Mesothelial cell of epicardium (in vitro differentiated cells): ENCODE results near the gene VAMP7. TPM values are rescaled to one million over a fixed set of nuclear protein-coding genes. Genes with fewer than 3 reads are reported as not detected.
"Not testable (repeated sequence)": the region's sequence is repeated elsewhere in the genome, so short reads cannot be mapped to it uniquely, and the experiment has no call there.

Source experiments
- DNase-seq, 2 experiments: peaks; one replicate each; pipeline ENCODE4 v3.0.0; 2021; ENCODE audit warnings: low spot score in 2 of 2; ENCODE audit not compliant: unreplicated experiment in 2 of 2
- H3K27ac Mint-ChIP-seq: 2 replicates; pipeline ENCODE4 v1.8.0; 2021; ENCODE audit warnings: mixed read lengths
- H3K27me3 Mint-ChIP-seq: 2 replicates; pipeline ENCODE4 v1.8.0; 2021; ENCODE audit warnings: low read depth, mixed read lengths
- H3K36me3 Mint-ChIP-seq: 2 replicates; pipeline ENCODE4 v1.8.0; 2021; ENCODE audit warnings: mixed read lengths
- H3K4me1 Mint-ChIP-seq: 2 replicates; pipeline ENCODE4 v1.8.0; 2021; ENCODE audit warnings: mixed read lengths
- H3K4me3 Mint-ChIP-seq: 2 replicates; pipeline ENCODE4 v1.8.0; 2021; ENCODE audit warnings: mild to moderate bottlenecking, moderate library complexity, mixed read lengths
- H3K9me3 Mint-ChIP-seq: 2 replicates; pipeline ENCODE4 v1.8.0; 2021; ENCODE audit warnings: mixed read lengths
- CTCF ChIP-seq: fragments of 200-600 bp; sonication (generic); IDR thresholded peaks from one replicate; pipeline ENCODE4 v1.5.0; 2021; ENCODE audit warnings: antibody characterized with exemption; ENCODE audit not compliant: unreplicated experiment
- total RNA-seq: library from RNA; stranded (reverse); gene quantifications from 3 replicates; pipeline ENCODE4 v1.2.1, GENCODE V29; 2021

The VAMP7 gene
- total RNA-seq, 1 donor from 2014 or later, result 20.5 TPM

GRCh38 chrX:155985208-155985607 lies 104.1 kb downstream of the VAMP7 start:
- no peaks in the 10 kb centered on the region for H3K27me3 Mint-ChIP-seq
- H3K36me3 Mint-ChIP-seq, result peaks cover 3% of the 10 kb centered on the region
- TF ChIP-seq CTCF, result no peak
- peaks cover 28% of the 10 kb centered on the region for H3K9me3 Mint-ChIP-seq
- H3K27ac Mint-ChIP-seq, result no peak overlapping the region
- no peaks in the 10 kb centered on the region for H3K4me1 Mint-ChIP-seq
- no peak overlapping the region for H3K4me3 Mint-ChIP-seq
- DNase-seq, result no peak

GRCh38 chrX:155986995-155987394 lies 105.8 kb downstream of the VAMP7 start:
- not testable (repeated sequence) for H3K27me3 Mint-ChIP-seq, H3K36me3 Mint-ChIP-seq, H3K4me1 Mint-ChIP-seq, H3K27ac Mint-ChIP-seq, DNase-seq, H3K4me3 Mint-ChIP-seq
- peaks cover 32% of the 10 kb centered on the region for H3K9me3 Mint-ChIP-seq

DNA sequence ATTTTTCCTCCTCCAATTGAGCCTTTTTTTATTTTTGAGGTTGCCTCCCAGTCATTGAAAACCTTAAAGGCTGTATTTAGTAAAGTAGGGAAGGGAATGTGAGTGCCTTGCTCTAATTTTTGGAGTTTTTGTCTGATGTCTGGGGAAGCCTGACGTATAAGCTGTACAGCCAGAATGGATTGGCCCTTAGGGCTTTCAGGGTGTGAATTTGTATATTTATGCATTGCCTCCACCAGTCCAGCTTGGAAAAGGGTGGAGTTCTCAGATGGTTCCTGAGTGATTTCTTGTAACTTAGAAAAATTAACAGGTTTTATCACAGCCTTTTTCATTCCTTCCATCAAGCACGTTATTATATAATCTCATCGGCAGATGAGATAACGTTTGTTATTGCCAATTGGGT lies 107.7 kb downstream of the VAMP7 start:
- peaks cover 29% of the 10 kb centered on the region for H3K9me3 Mint-ChIP-seq
- no peaks in the 10 kb centered on the region for H3K27me3 Mint-ChIP-seq
- no peak overlapping the region for H3K4me3 Mint-ChIP-seq
- no peak for TF ChIP-seq CTCF
- H3K36me3 Mint-ChIP-seq, result no peaks in the 10 kb centered on the region
- DNase-seq, result no peak
- no peak overlapping the region for H3K27ac Mint-ChIP-seq
- no peaks in the 10 kb centered on the region for H3K4me1 Mint-ChIP-seq

Other genes with a start within 250 kb of the VAMP7 start
- 0.16 TPM in 2 of 3 replicates, not detected in the other for gene IL9R, start 116.4 kb downstream of the VAMP7 start, total RNA-seq